ENCODE measurements around the gene SRI.

DNA sequence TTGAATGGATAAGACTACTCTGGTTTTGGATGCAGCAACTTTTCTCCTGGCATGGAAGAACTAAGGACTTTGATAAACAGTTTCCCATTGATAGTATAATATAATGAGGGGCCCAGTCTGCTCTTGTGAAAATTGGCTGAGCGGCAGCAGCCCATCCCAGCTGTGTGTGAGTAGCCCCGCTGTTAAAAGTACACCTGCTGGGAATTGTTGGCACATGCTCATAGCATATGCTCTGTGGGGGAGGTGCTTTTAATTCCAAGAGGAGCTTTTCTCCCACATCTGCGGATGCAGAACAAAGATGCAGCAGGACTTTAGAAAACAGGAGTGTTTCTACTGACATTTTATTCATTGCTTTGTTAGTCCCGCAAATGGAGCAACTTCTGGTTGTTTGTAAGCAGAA is 19.0 kb downstream of the SRI start:
- TF ChIP-seq, protein P1, sequence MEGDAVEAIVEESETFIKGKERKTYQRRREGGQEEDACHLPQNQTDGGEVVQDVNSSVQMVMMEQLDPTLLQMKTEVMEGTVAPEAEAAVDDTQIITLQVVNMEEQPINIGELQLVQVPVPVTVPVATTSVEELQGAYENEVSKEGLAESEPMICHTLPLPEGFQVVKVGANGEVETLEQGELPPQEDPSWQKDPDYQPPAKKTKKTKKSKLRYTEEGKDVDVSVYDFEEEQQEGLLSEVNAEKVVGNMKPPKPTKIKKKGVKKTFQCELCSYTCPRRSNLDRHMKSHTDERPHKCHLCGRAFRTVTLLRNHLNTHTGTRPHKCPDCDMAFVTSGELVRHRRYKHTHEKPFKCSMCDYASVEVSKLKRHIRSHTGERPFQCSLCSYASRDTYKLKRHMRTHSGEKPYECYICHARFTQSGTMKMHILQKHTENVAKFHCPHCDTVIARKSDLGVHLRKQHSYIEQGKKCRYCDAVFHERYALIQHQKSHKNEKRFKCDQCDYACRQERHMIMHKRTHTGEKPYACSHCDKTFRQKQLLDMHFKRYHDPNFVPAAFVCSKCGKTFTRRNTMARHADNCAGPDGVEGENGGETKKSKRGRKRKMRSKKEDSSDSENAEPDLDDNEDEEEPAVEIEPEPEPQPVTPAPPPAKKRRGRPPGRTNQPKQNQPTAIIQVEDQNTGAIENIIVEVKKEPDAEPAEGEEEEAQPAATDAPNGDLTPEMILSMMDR (optimal IDR thresholded peaks at IDR 0.05 in 1 of 3, IDR thresholded peaks at IDR 0.05 in 1 of 3, conservative IDR thresholded peaks at IDR 0.05 in 1 of 3; ENCODE audit: extremely low read depth in 1 of 3, insufficient read depth in 2 of 3, low read length in 3 of 3), result no peak
- TF ChIP-seq EZH2 (IDR thresholded peaks at IDR 0.05; ENCODE audit: low read length), result no peak
